OCI-LY7 (cell line): ENCODE data around the gene STARD9. TPM values are rescaled to one million over a fixed set of nuclear protein-coding genes. Genes with fewer than 3 reads are reported as not detected.

Experiments used
- BruUV-seq: library from RNA; stranded (reverse); fragments of 400-500 nt; replicated peaks from 2 replicates; lab custom pipeline; 2021; lab: Mats Ljungman, UMichigan
- CTCF ChIA-PET: fragments of 300-600 bp; sonication (Branson Sonifier 250); formaldehyde crosslinking; loops from one replicate; lab custom pipeline; 2022; ENCODE audit warnings: antibody characterized with exemption; ENCODE audit not compliant: unreplicated experiment; lab: Charles Lee
- POLR2A ChIA-PET: fragments of 300-600 bp; sonication (Branson Sonifier 250); formaldehyde crosslinking; loops from one replicate; lab custom pipeline; 2022; ENCODE audit warnings: antibody characterized with exemption; lab: Charles Lee
- DNase-seq: peaks from one replicate; pipeline ENCODE4 v3.0.0-alpha.2; 2015; ENCODE audit warnings: low spot score
- H2AFZ ChIP-seq: fragments of 200-600 bp; sonication (generic), shearing (Covaris generic); 2 replicates; pipeline ENCODE4 v1.6.1; 2014; ENCODE audit warnings: mild to moderate bottlenecking, antibody characterized with exemption, low read length, moderate library complexity
- H3K27ac ChIP-seq: fragments of 200-600 bp; sonication (generic); 2 replicates; pipeline ENCODE4 v1.5.1; 2014; ENCODE audit warnings: mixed run types, low read depth, mild to moderate bottlenecking, moderate library complexity, low read length, inconsistent platforms; ENCODE audit not compliant: poor library complexity, severe bottlenecking
- H3K36me3 ChIP-seq: fragments of 200-600 bp; sonication (generic); 2 replicates; pipeline ENCODE4 v1.6.1; 2014; ENCODE audit warnings: mild to moderate bottlenecking, antibody characterized with exemption, low read length, moderate library complexity, mixed read lengths; ENCODE audit not compliant: insufficient read depth
- H3K4me1 ChIP-seq: fragments of 200-600 bp; sonication (generic); 2 replicates; pipeline ENCODE4 v1.5.1; 2014; ENCODE audit warnings: mild to moderate bottlenecking, low read length; ENCODE audit not compliant: insufficient read depth, poor library complexity, severe bottlenecking
- H3K4me2 ChIP-seq: fragments of 200-600 bp; sonication (generic); 2 replicates; pipeline ENCODE4 v1.6.1; 2014; ENCODE audit warnings: mild to moderate bottlenecking, low read length
- H3K4me3 ChIP-seq: fragments of 200-600 bp; sonication (generic); 2 replicates; pipeline ENCODE4 v1.5.1; 2014; ENCODE audit warnings: mild to moderate bottlenecking, low read depth, low read length; ENCODE audit not compliant: poor library complexity, severe bottlenecking
- H3K79me2 ChIP-seq: fragments of 200-600 bp; sonication (generic); 2 replicates; pipeline ENCODE4 v1.6.1; 2016; ENCODE audit warnings: low read depth, mild to moderate bottlenecking, low read length, moderate library complexity, mixed read lengths; ENCODE audit not compliant: insufficient read depth
- H3K9me2 ChIP-seq: fragments of 200-600 bp; sonication (generic); 2 replicates; pipeline ENCODE4 v1.6.1; 2016; ENCODE audit warnings: mild to moderate bottlenecking, low read length, mixed read lengths; ENCODE audit not compliant: insufficient read depth
- H3K9me3 ChIP-seq: fragments of 200-600 bp; sonication (generic); 2 replicates; pipeline ENCODE4 v1.6.1; 2014; ENCODE audit warnings: mild to moderate bottlenecking, mixed run types, low read length, mixed read lengths
- H4K20me1 ChIP-seq: fragments of 200-600 bp; sonication (generic); 2 replicates; pipeline ENCODE4 v1.6.1; 2014; ENCODE audit warnings: mild to moderate bottlenecking, antibody characterized with exemption, low read length, moderate library complexity, mixed read lengths; ENCODE audit not compliant: insufficient read depth
- CTCF ChIP-seq: fragments of 200-600 bp; sonication (generic); conservative IDR thresholded peaks from 2 replicates; pipeline ENCODE4 v1.5.1; 2014; ENCODE audit warnings: mild to moderate bottlenecking, antibody characterized with exemption, low read length, moderate library complexity, mixed read lengths
- EZH2phosphoT487 ChIP-seq: fragments of 200-600 bp; sonication (generic); IDR thresholded peaks from 2 replicates; pipeline ENCODE4 v1.6.1; 2018; ENCODE audit warnings: low read depth, borderline replicate concordance, mild to moderate bottlenecking, mixed run types, antibody characterized with exemption, low read length, moderate library complexity, mixed read lengths
- intact Hi-C: fragments of 100-400 bp; cut with micrococcal nuclease; formaldehyde crosslinking; loops from one replicate; pipeline ENCODE4 v1.10.0; 2022; ENCODE audit not compliant: unreplicated experiment
- total RNA-seq, 2 experiments: library from RNA; depleted of rRNA in 1 of 2; stranded (reverse); fragments of >200 nt in 1 of 2; shearing (Covaris generic) in 1 of 2; gene quantifications; 2 replicates each; pipeline ENCODE4 v1.2.3, GENCODE V29; 2014 to 2022

The STARD9 gene
- total RNA-seq, 2 experiments from 2014 or later: 8.9 to 15.3 TPM

GRCh38 chr15:42619656-42620371, 44.4 kb downstream of the STARD9 start:
- H3K4me2 ChIP-seq: peak overlapping the region; percentile 41
- intact Hi-C loops: no loop called here
- H3K27ac ChIP-seq: peak overlapping the region; percentile 10
- peaks cover 12% of the 10 kb centered on the region for H3K4me1 ChIP-seq
- H3K4me3 ChIP-seq: no peak overlapping the region
- H4K20me1 ChIP-seq: no peaks in the 10 kb centered on the region
- H3K79me2 ChIP-seq: no peaks in the 10 kb centered on the region
- peaks cover 5% of the 10 kb centered on the region for H3K36me3 ChIP-seq
- POLR2A ChIA-PET: interaction anchor here (0.7 to 0.9 kb wide), 4 partner anchors 11 to 38 kb away, joined by 3 to 4 read pairs (median 4); no protein-coding TSS in a partner anchor
- H3K9me3 ChIP-seq: no peaks in the 10 kb centered on the region
- no peak overlapping the region for H2AFZ ChIP-seq
- TF ChIP-seq CTCF (no peak), EZH2phosphoT487 (no peak)
- CTCF ChIA-PET: no interaction called here
- H3K9me2 ChIP-seq: no peaks in the 10 kb centered on the region
- peak; percentile 28 for DNase-seq
- no TSS peak for BruUV-seq

GRCh38 chr15:42621386-42621785, 46.0 kb downstream of the STARD9 start:
- POLR2A ChIA-PET: interaction anchor here (0.6 to 1.5 kb wide), 3 partner anchors 10 to 389 kb away, joined by 3 to 6 read pairs (median 4); no protein-coding TSS in a partner anchor
- Histone ChIP-seq H3K27ac (no peak overlapping the region), H3K4me2 (no peak overlapping the region), H3K79me2 (no peaks in the 10 kb centered on the region), H3K36me3 (peaks cover 5% of the 10 kb centered on the region), H2AFZ (no peak overlapping the region), H3K4me3 (no peak overlapping the region), H4K20me1 (no peaks in the 10 kb centered on the region), H3K9me3 (no peaks in the 10 kb centered on the region), H3K9me2 (no peaks in the 10 kb centered on the region), H3K4me1 (peaks cover 12% of the 10 kb centered on the region)
- CTCF ChIA-PET: no interaction called here
- BruUV-seq: no TSS peak
- intact Hi-C loops: no loop called here
- no peak for TF ChIP-seq EZH2phosphoT487
- TF ChIP-seq CTCF: no peak
- no peak for DNase-seq
